HL-60 (cell line): ENCODE measurements around the gene SMG7.

Source experiments
- DNase-seq, 2 experiments: peaks; one replicate each; pipeline ENCODE4 v3.0.0-alpha.2; 2010 to 2020; ENCODE audit warnings: low read depth in 1 of 2, low spot score in 1 of 2
- H3K27ac ChIP-seq: fragments of 250-450 bp; sonication (Bioruptor Pico); replicated peaks from 2 replicates; pipeline ENCODE4 v1.5.1; 2020; ENCODE audit warnings: mild to moderate bottlenecking, moderate library complexity
- H3K27me3 ChIP-seq: fragments of 250-450 bp; sonication (Bioruptor Pico); 2 replicates; pipeline ENCODE4 v1.5.1; 2021; ENCODE audit warnings: mild to moderate bottlenecking, moderate library complexity; ENCODE audit not compliant: insufficient read depth, poor library complexity, severe bottlenecking
- H3K4me3 ChIP-seq: replicated peaks from 2 replicates; pipeline ENCODE4 v1.5.1; 2011; ENCODE audit warnings: mild to moderate bottlenecking, control low read depth, low read length; ENCODE audit not compliant: insufficient read depth
- GABPA ChIP-seq: IDR thresholded peaks from 2 replicates; pipeline ENCODE4 v1.6.1; 2012; ENCODE audit warnings: low read depth
- POLR2AphosphoS5 ChIP-seq: IDR thresholded peaks from 2 replicates; pipeline ENCODE4 v1.6.1; 2012; ENCODE audit warnings: low read depth
- REST ChIP-seq: IDR thresholded peaks from 2 replicates; pipeline ENCODE4 v1.6.1; 2012; ENCODE audit warnings: low read depth; ENCODE audit not compliant: insufficient replicate concordance
- SPI1 ChIP-seq: IDR thresholded peaks from 2 replicates; pipeline ENCODE4 v1.6.1; 2012; ENCODE audit warnings: low read depth, mild to moderate bottlenecking, borderline replicate concordance
- TF ChIP-seq, protein P1 (sequence below): IDR thresholded peaks from one replicate; pipeline ENCODE4 v1.5.1; 2011; ENCODE audit warnings: low read length, control low read depth, inconsistent platforms; ENCODE audit not compliant: insufficient read depth

SMG7 gene

GRCh38 chr1:183548116-183548515, 75.8 kb downstream of the SMG7 start:
- Histone ChIP-seq H3K4me3 (no peak overlapping the region), H3K27ac (no peak overlapping the region), H3K27me3 (no peaks in the 10 kb centered on the region)
- TF ChIP-seq GABPA (no peak), SPI1 (no peak), REST (no peak), POLR2AphosphoS5 (no peak)
- TF ChIP-seq, protein P1, sequence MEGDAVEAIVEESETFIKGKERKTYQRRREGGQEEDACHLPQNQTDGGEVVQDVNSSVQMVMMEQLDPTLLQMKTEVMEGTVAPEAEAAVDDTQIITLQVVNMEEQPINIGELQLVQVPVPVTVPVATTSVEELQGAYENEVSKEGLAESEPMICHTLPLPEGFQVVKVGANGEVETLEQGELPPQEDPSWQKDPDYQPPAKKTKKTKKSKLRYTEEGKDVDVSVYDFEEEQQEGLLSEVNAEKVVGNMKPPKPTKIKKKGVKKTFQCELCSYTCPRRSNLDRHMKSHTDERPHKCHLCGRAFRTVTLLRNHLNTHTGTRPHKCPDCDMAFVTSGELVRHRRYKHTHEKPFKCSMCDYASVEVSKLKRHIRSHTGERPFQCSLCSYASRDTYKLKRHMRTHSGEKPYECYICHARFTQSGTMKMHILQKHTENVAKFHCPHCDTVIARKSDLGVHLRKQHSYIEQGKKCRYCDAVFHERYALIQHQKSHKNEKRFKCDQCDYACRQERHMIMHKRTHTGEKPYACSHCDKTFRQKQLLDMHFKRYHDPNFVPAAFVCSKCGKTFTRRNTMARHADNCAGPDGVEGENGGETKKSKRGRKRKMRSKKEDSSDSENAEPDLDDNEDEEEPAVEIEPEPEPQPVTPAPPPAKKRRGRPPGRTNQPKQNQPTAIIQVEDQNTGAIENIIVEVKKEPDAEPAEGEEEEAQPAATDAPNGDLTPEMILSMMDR: no peak
- DNase-seq: no peak

GRCh38 chr1:183550915-183551314, 78.6 kb downstream of the SMG7 start:
- DNase-seq: no peak
- H3K4me3 ChIP-seq: no peak overlapping the region
- TF ChIP-seq REST (no peak), GABPA (no peak), SPI1 (no peak)
- TF ChIP-seq, protein P1: no peak
- no peak overlapping the region for H3K27ac ChIP-seq
- no peaks in the 10 kb centered on the region for H3K27me3 ChIP-seq

DNA sequence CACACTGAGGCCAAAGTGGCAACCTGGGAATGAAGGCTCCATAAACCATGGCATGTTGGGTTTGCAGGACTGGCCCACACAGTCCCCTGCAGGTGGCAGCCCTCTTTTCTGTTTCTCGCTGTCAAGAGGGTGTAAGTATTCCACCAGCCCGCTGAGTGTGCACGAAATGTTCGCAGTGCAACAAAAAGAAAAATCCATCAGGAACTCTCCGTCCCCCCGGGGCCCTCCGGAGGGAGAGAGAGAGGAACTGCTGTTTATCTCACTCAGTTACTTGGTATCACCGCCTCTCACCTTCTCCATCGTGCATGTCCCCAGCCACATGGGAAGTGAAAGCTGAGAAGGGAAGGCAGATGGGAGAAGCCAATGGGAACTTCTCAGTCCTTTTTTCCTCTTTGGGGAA, 79.6 kb downstream of the SMG7 start:
- no peaks in the 10 kb centered on the region for H3K27me3 ChIP-seq
- TF ChIP-seq REST: no peak
- no peak for TF ChIP-seq POLR2AphosphoS5
- no peak for TF ChIP-seq GABPA
- TF ChIP-seq SPI1: no peak
- TF ChIP-seq, protein P1: no peak
- no peak overlapping the region for H3K4me3 ChIP-seq
- no peak overlapping the region for H3K27ac ChIP-seq
- no peak for DNase-seq
